Measurements from ENCODE around the gene TPCN2.
"Not testable (repeated sequence)": the region's sequence is repeated elsewhere in the genome, so short reads cannot be mapped to it uniquely, and the experiment has no call there.

The TPCN2 gene

DNA sequence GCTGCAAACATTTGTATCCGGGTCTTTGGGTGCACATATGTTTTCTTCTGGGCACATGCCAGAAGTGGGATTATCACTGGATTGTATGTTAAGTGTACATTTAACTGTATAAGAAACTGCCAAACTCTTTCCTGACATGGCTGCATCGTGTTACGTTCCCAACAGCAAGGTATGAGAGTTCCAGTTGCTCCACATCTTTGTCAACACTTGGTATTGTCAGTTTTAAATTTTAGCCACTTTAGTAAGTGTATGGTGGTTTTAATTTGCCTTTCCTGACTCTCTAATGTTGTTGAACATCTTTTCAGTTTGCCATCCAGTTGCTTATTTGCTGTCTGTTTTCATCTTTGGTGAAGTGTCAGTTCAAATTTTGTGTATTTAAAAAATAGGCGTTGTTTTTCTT, 84.5 kb downstream of the TPCN2 start:
- no peak for DNase-seq

- not testable (repeated sequence) for DNase-seq
Observed at GRCh38 chr11:69134182-69134581, 85.5 kb downstream of the TPCN2 start.

- DNase-seq = no peak
Observed at GRCh38 chr11:69134957-69135356, 86.2 kb downstream of the TPCN2 start.

- no peak for DNase-seq
Observed at GRCh38 chr11:69135420-69136363, 87.0 kb downstream of the TPCN2 start.

GRCh38 chr11:69136471-69136870, 87.7 kb downstream of the TPCN2 start:
- no peak for DNase-seq

DNA sequence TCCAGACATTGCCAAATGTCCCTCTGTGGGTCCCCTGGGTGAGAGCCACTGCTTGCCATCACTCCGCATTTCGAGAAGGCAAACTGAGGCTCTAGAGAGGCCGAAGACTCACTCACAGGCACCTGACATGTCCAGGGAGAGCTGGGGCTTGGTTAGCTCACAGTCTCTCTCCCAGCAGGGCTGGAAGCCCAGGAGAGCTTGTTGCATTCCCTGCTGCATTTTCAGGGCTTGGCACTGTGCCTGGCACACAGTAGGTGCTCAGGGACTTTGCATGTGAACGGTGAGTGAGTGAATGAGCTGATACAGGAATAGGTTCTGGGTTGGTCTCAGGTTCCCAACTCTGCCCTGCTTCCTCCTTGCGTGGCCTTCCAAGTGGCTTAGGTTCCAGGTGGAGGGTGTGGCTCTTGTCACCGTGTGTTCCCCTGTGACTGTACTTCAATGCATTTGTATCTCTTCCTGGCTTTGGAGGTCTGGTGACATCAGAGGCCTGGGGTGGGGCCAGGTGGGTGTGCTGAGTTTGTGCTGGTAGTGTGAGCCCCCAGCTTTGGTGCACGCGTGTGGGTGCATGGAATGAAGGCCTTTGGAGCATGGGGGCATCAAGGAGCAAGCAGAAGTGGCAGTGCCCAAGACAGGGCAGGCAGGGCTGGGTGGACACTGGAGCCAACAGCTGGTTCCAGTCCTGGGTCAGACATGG, 88.6 kb downstream of the TPCN2 start:
- DNase-seq = no peak

DNA sequence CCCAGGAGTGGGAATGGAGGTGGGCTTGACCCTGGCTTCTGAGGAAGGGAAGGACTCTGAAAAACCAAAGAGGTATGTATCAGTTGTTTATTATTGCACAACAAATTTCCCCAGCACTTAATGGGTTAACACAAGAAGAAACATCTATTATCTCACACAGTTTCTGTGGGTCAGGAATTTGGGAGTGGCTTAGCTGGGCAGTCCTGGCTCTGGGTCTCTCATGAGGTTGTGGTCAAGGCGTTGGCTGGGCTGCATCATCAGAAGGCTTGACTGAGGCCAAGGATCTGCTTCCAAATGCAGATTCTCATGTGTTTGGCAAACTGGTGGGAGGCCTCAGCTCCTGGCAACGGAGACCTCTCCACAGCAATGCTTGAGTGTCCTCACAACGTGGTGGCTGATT, 89.5 kb downstream of the TPCN2 start:
- DNase-seq = no peak

GRCh38 chr11:69140161-69140560, 91.4 kb downstream of the TPCN2 start:
- not testable (repeated sequence) for DNase-seq

DNA sequence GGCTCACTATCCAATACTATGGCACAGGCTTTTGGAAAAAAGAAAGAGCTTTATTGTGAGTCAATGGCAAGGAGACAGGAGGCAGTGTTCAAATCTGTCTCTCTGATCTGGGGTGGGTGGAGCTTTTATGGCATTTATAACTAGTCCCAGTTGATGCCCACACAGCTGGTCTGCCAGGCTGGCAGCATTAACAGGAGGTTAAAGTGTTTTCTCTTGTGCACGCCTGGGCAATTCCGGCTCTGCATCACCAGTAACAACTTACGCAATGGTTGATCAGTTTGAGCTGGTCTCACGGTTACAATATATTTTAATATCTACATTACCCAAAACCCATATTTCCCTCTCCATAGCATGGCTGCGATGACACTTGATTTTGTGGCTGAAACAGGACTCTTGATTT, 91.9 kb downstream of the TPCN2 start:
- no peak for DNase-seq

DNA sequence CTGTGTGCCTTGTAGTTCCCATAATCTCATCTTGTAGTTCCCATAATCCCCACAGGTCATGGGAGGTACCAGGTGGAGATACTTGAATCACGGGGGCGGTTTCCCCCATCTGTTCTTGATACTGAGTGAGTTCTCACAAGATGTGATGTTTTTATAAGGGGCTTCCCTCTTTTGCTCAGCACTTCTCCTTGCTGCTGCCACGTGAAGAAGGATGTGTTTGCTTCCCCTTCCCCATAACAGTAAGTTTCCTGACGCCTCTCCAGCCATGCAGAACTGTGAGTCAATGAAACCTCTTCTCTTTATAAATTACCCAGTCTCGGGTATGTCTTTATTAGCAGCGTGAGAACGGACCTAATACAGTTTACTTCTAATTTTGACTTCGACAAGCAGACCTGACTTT, 93.0 kb downstream of the TPCN2 start:
- no peak for DNase-seq

DNA sequence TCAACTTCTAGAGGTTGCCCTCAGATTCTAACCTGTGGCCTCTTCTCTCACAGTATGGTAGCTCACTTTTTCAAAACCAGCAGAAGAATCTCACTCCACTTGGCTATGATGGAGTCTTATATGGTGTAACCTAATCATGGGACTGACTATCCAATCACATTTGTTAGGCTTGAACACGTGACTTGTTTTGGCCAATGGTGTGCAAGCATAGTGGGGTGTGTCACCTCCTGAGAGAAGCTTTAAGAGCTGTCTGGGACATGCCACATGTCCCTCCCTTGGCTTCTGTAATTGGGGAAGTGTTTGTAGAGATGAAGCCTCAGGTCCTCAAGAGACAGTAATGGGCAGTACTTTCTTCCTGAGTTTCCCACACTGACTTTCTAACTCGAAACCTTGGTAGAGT, 94.2 kb downstream of the TPCN2 start:
- DNase-seq = no peak

- no peak for DNase-seq
Observed at GRCh38 chr11:69144316-69145049, 95.8 kb downstream of the TPCN2 start.

- no peak for DNase-seq
Observed at GRCh38 chr11:69145050-69145380, 96.3 kb downstream of the TPCN2 start.

GRCh38 chr11:69148377-69148762, 99.6 kb downstream of the TPCN2 start:
- no peak for DNase-seq

DNA sequence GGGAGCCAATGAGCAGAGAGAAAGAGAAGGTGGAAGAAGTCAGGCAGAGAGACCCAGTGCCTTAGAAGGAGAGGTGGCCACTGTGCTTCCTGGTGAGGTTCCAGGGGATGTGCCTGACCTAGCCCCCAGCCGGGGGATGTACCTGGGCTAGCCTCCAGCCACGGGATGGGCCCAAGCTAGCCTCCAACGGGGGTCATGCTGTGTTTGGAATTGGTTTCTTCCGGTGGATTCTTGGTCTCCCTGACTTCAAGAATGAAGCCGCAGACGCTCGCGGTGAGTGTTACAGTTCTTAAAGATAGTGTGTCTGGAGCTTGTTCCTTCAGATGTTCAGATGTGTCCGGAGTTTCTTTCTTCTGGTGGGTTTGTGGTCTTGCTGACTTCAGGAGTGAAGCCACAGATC, 100.1 kb downstream of the TPCN2 start:
- no peak for DNase-seq

- not testable (repeated sequence) for DNase-seq
Observed at GRCh38 chr11:69149338-69150045, 100.8 kb downstream of the TPCN2 start.

DNA sequence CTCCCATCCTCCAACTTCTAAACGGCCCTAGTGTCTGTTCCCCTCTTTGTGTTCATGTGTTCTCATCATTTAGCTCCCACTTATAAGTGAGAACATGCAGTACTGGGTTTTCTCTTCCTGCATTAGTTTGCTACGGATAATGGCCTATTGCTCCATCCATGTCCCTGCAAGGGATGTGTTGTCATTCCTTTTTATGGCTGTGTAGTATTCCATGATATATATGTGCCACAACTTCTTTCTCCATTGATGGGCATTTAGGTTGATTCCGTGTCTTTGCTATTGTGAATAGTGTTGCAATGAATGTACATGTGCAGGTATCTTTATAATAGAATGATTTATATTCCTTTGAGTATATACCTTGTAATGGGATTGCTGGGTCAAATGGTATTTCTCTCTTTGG, 101.4 kb downstream of the TPCN2 start:
- DNase-seq = no peak

DNA sequence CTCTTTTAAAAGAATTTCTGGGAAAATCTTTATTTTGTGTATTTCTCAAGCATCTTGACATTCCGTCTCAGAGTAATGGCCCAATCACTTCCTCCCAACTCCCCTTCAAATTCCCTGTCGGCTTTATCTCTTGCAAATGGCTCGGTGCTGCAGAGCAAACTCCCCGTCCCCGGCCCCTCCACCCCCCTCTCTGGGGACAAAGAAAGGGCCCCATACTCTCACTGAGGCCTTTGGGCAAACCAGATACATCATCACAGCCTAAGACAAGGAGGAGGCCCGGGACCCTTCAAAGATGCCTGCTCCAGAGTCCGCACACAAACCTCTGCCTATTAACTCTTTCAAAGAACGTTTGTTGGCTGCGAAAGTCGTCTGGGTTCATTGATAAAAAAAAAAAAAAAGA, 103.1 kb downstream of the TPCN2 start:
- DNase-seq = no peak

GRCh38 chr11:69152733-69153421, 104.1 kb downstream of the TPCN2 start:
- no peak for DNase-seq

DNA sequence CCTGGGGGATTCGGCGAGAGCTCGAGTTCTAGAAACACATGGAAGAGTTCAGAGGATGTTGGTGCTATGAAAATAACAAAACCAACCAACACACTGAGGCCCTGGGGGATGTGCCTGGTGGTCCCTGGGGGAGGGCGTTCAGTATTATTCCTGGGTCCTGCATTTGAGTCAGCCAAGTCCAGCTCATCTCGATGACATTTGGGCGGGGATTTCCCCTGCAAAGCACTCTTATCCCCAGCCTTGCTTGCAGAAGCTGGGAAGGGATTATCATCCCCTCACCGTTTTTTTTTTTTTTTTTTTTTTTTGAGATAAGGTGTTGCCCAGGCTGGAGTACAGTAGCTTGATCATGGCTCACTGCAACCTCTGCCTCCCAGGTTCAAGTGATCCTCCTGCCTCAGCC, 104.9 kb downstream of the TPCN2 start:
- DNase-seq = no peak

DNA sequence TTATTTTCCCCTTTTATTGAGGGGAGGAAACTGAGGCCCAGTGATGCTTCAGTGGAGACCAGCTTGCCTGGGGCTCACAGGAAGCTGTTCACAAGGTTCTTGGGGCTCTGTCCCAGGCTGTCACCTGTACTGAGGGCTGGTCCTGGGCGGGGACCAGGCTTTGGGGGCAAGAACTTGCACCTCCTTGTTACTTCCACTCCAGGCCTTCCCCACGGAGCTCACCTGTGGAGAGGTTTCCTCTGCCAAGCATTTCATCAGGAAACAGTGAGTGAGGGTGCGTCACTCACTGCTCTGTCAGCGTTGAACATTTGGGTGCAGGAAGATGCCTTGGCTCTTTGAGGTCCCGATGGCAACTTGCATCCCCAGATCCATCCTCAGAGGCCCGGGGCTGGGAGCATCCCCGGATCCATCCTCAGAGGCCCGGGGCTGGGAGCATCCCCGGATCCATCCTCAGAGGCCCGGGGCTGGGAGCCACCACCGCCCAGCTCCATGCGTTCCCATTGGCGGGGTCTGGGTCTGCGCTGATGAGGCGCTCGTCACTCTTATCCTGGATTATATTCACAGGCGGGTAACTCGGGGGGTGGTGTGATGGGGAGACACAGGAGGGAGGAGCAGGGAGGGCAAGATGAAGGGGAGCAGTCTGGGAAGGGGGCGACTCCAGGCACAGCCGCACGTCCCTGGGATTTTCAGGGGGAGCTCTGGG, 105.6 kb downstream of the TPCN2 start:
- no peak for DNase-seq

DNA sequence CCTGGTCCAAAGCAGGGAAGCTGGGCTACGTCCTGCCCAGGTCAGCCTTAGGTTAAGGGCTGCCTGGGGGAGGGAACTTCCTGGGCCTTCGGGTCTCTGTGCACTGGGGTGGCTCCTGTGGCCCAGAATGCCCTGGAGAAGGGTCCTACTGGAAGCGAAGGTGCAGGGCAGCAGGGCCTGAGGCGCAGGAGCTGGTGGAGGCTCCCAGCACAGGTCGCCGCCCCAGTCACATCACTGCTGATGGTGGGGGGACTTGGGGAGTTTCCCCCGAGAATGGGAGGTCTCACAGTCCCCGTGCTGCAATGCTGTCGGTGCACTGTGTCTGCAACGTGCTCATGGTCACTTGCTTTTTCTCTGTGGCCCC, 106.2 kb downstream of the TPCN2 start:
- no peak for DNase-seq
